Trophoblast cell (in vitro differentiated cells and primary cell): ENCODE data around the gene IDI1.
A peak's percentile ranks its signal among the peaks of the same experiment; 100 is the strongest.
"Not testable (repeated sequence)": the region's sequence is repeated elsewhere in the genome, so short reads cannot be mapped to it uniquely, and the experiment has no call there.

Source experiments
- DNase-seq, 2 donors: peaks; one replicate each; pipeline ENCODE4 v3.0.0-alpha.2; 2016
- H2AFZ ChIP-seq: 2 replicates; pipeline ENCODE4 v1.6.1; 2013; ENCODE audit warnings: low read length, moderate library complexity, mild to moderate bottlenecking; ENCODE audit not compliant: insufficient read depth, poor library complexity
- H2AK5ac ChIP-seq: 2 replicates; pipeline ENCODE4 v1.6.1; 2013; ENCODE audit warnings: mild to moderate bottlenecking, low read length
- H2BK120ac ChIP-seq: 2 replicates; pipeline ENCODE4 v1.6.1; 2013; ENCODE audit warnings: low read length, mild to moderate bottlenecking, moderate library complexity; ENCODE audit not compliant: insufficient read depth, poor library complexity
- H2BK12ac ChIP-seq: 2 replicates; pipeline ENCODE4 v1.6.1; 2013; ENCODE audit warnings: mild to moderate bottlenecking, low read length, moderate library complexity
- H2BK5ac ChIP-seq: 2 replicates; pipeline ENCODE4 v1.6.1; 2013; ENCODE audit warnings: low read length, low read depth, moderate library complexity, mild to moderate bottlenecking; ENCODE audit not compliant: poor library complexity
- H3K14ac ChIP-seq: 2 replicates; pipeline ENCODE4 v1.6.1; 2013; ENCODE audit warnings: mild to moderate bottlenecking, low read length
- H3K18ac ChIP-seq: 2 replicates; pipeline ENCODE4 v1.6.1; 2013; ENCODE audit warnings: mild to moderate bottlenecking, low read length
- H3K23ac ChIP-seq: 2 replicates; pipeline ENCODE4 v1.6.1; 2013; ENCODE audit warnings: low read length
- H3K27ac ChIP-seq: 2 replicates; pipeline ENCODE4 v1.5.1; 2013; ENCODE audit warnings: low read depth, mild to moderate bottlenecking, inconsistent platforms, low read length, moderate library complexity
- H3K27me3 ChIP-seq: 2 replicates; pipeline ENCODE4 v1.6.1; 2013; ENCODE audit warnings: inconsistent platforms, mild to moderate bottlenecking, low read length, moderate library complexity; ENCODE audit not compliant: insufficient read depth
- H3K36me3 ChIP-seq, 2 experiments: 1 replicate in 1 of 2; 2 replicates in 1 of 2; pipeline ENCODE4 v1.6.1; 2013; ENCODE audit warnings: low read length in 2 of 2, mild to moderate bottlenecking in 2 of 2, moderate library complexity in 1 of 2; ENCODE audit not compliant: insufficient read depth in 2 of 2, control insufficient read depth in 1 of 2
- H3K4ac ChIP-seq: 2 replicates; pipeline ENCODE4 v1.6.1; 2013; ENCODE audit warnings: low read depth, mild to moderate bottlenecking, low read length, moderate library complexity
- H3K4me1 ChIP-seq, 2 experiments: 1 replicate in 1 of 2; 2 replicates in 1 of 2; pipeline ENCODE4 v1.6.1; 2013; ENCODE audit warnings: low read length in 2 of 2, mild to moderate bottlenecking in 2 of 2, moderate library complexity in 1 of 2; ENCODE audit not compliant: insufficient read depth in 2 of 2, control insufficient read depth in 1 of 2
- H3K4me2 ChIP-seq: 2 replicates; pipeline ENCODE4 v1.6.1; 2013; ENCODE audit warnings: inconsistent platforms, mild to moderate bottlenecking, low read length, moderate library complexity
- H3K4me3 ChIP-seq: 2 replicates; pipeline ENCODE4 v1.5.1; 2013; ENCODE audit warnings: mild to moderate bottlenecking, low read depth, low read length, inconsistent platforms
- H3K79me1 ChIP-seq: one replicate; pipeline ENCODE4 v1.6.1; 2013; ENCODE audit warnings: low read length
- H3K79me2 ChIP-seq: 2 replicates; pipeline ENCODE4 v1.6.1; 2013; ENCODE audit warnings: low read length, mild to moderate bottlenecking; ENCODE audit not compliant: control insufficient read depth, insufficient read depth, poor library complexity
- H3K9ac ChIP-seq: 2 replicates; pipeline ENCODE4 v1.6.1; 2013; ENCODE audit warnings: mild to moderate bottlenecking, low read length
- H3K9me3 ChIP-seq: 2 replicates; pipeline ENCODE4 v1.6.1; 2013; ENCODE audit warnings: low read depth, mild to moderate bottlenecking, control low read depth, inconsistent platforms, low read length; ENCODE audit not compliant: insufficient read depth
- H4K12ac ChIP-seq: 2 replicates; pipeline ENCODE4 v1.6.1; 2013; ENCODE audit warnings: low read depth, mild to moderate bottlenecking, low read length, moderate library complexity
- H4K8ac ChIP-seq: 2 replicates; pipeline ENCODE4 v1.6.1; 2013; ENCODE audit warnings: low read depth, mild to moderate bottlenecking, low read length, moderate library complexity
- H4K91ac ChIP-seq: one replicate; pipeline ENCODE4 v1.6.1; 2013; ENCODE audit warnings: low read depth, mild to moderate bottlenecking, low read length, moderate library complexity
- WGBS: extraction: QIAGEN DNeasy Blood & Tissue Kit; methylation state at CpG from one replicate; pipeline ENCODE4 v1.1.7; 2013; ENCODE audit warnings: missing lambda C conversion rate; ENCODE audit not compliant: insufficient read length, insufficient coverage; ENCODE audit errors: extremely low coverage; 5-methylcytosine and 5-hydroxymethylcytosine counted together

The IDI1 gene

DNA sequence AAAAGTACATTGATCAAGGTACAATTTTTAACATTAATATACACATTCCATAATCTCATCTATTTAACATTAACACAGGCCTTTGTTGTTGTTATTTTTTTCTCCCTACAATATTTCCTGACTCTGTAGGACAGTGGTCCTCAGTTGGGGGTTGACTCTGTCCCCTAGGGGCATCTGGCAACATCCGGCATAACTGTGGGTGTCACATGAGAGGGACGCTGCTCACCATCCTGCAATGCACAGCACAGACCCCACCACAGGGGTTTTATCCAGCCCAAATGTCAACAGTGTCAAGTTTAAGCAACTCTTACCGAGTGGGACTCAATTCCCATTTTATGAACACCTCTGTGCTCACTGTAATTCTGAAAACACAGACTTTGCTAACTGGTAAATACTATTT is 8.8 kb downstream of the IDI1 start:
- Histone ChIP-seq H4K91ac (no peak overlapping the region), H3K18ac (no peak overlapping the region), H3K23ac (no peak overlapping the region), H4K12ac (no peak overlapping the region), H2BK12ac (no peak overlapping the region), H3K4me1 (peaks cover 0 to 6% of the 10 kb centered on the region in 2 experiments), H2AK5ac (no peak overlapping the region), H3K27ac (no peak overlapping the region), H3K79me1 (no peaks in the 10 kb centered on the region), H3K4ac (no peak overlapping the region), H4K8ac (no peak overlapping the region), H3K4me2 (no peak overlapping the region), H2BK120ac (no peak overlapping the region), H3K79me2 (peaks cover 4% of the 10 kb centered on the region), H3K9ac (no peak overlapping the region), H2BK5ac (no peak overlapping the region), H3K14ac (no peak overlapping the region), H3K4me3 (no peak overlapping the region), H3K9me3 (no peaks in the 10 kb centered on the region), H3K36me3 (peaks cover 18 to 34% of the 10 kb centered on the region in 2 experiments), H3K27me3 (no peaks in the 10 kb centered on the region), H2AFZ (no peak overlapping the region)
- no peak for DNase-seq
- no CpG with 5 or more reads among the region's 3 CpGs for whole genome bisulfite sequencing

DNA sequence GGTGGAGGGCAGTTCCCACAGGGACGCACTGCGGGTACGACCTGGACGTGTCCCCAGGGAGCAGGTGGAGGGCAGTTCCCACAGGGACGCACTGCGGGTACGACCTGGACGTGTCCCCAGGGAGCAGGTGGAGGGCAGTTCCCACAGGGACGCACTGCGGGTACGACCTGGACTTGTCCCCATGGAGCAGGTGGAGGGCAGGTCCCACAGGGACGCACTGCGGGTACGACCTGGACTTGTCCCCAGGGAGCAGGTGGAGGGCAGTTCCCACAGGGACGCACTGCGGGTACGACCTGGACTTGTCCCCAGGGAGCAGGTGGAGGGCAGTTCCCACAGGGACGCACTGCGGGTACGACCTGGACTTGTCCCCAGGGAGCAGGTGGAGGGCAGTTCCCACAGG is 10.2 kb downstream of the IDI1 start:
- not testable (repeated sequence) for H3K18ac ChIP-seq, H2BK5ac ChIP-seq, H3K14ac ChIP-seq, H3K23ac ChIP-seq, H4K91ac ChIP-seq, H2AFZ ChIP-seq, H2BK12ac ChIP-seq, H3K4me3 ChIP-seq, H3K4me2 ChIP-seq, H3K4ac ChIP-seq, H3K4me1 ChIP-seq, H3K27me3 ChIP-seq, H3K79me1 ChIP-seq, H2AK5ac ChIP-seq, H3K79me2 ChIP-seq, H4K8ac ChIP-seq, H4K12ac ChIP-seq, H3K9me3 ChIP-seq, H2BK120ac ChIP-seq, H3K9ac ChIP-seq, H3K27ac ChIP-seq, DNase-seq
- no CpG with 5 or more reads among the region's 20 CpGs for WGBS
- H3K36me3 ChIP-seq = peaks cover 16 to 28% of the 10 kb centered on the region in 2 experiments

DNA sequence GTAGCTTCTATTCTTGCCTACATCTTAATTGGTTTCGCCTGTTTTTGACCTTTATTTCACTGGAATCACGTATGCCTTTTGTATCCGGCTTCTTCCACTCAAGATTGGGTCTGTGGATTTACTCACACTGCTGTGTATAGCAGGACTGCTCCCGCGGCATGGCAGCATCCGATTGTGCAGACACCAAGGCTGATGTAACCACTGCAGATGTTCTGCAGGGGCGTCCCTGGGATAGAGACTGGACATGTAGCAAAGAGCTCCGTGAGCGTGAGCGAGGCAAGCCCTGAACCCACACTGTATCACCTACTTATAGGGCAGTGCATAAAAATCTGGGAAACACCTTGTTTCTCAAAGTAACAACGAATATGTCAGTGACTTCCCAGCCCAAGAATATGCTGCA is 11.8 kb downstream of the IDI1 start:
- Histone ChIP-seq H3K4me1 (no peaks in the 10 kb centered on the region), H3K9me3 (no peaks in the 10 kb centered on the region)

DNA sequence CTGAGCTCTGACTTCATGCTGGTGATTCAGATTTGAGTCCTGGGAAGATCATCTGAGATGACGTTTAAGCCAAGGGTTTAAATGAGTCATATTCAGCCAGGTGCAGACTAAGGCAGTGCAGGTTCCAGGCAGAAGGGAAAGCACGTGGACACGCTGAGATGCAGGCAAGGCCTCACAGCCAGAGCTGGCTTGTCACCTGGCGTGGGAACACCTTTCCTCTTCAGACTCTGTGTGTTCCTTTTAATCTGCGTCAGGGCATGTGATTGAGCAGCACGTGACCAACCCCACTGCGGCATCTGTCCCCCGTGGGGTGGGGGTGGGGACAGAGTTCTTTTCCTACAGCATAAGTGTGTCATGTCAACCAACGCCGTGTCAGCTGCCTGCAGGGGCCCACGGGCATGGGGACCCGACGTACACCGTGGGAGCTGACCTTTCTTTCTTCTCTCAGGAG is 12.6 kb downstream of the IDI1 start:
- Histone ChIP-seq H3K36me3 (peaks cover 8 to 16% of the 10 kb centered on the region in 2 experiments), H4K12ac (no peak overlapping the region), H3K4me3 (no peak overlapping the region), H2AK5ac (no peak overlapping the region), H3K27ac (no peak overlapping the region), H3K18ac (no peak overlapping the region), H3K9me3 (no peaks in the 10 kb centered on the region), H4K8ac (no peak overlapping the region), H3K14ac (no peak overlapping the region), H2BK120ac (no peak overlapping the region), H3K27me3 (no peaks in the 10 kb centered on the region), H2BK5ac (no peak overlapping the region), H3K9ac (no peak overlapping the region), H3K4me1 (no peaks in the 10 kb centered on the region), H3K79me2 (no peaks in the 10 kb centered on the region), H3K4me2 (no peak overlapping the region), H3K4ac (no peak overlapping the region), H3K79me1 (no peaks in the 10 kb centered on the region), H3K23ac (no peak overlapping the region), H4K91ac (no peak overlapping the region), H2AFZ (no peak overlapping the region), H2BK12ac (no peak overlapping the region)
- peak; percentile 85 to 92 for DNase-seq
- no CpG with 5 or more reads among the region's 14 CpGs for whole genome bisulfite sequencing

More for the DNA sequence above, 11.8 kb downstream of the IDI1 start:
- no CpG with 5 or more reads among the region's 11 CpGs for WGBS
- no peak overlapping the region for H4K12ac ChIP-seq
- no peak overlapping the region for H3K14ac ChIP-seq
- H3K36me3 ChIP-seq = peaks cover 11 to 20% of the 10 kb centered on the region in 2 experiments
- no peak overlapping the region for H3K27ac ChIP-seq
- H2BK120ac ChIP-seq = no peak overlapping the region
- no peaks in the 10 kb centered on the region for H3K27me3 ChIP-seq
- no peak for DNase-seq
- no peaks in the 10 kb centered on the region for H3K79me2 ChIP-seq
- H3K9ac ChIP-seq = no peak overlapping the region
- no peak overlapping the region for H2BK12ac ChIP-seq
- no peak overlapping the region for H2AK5ac ChIP-seq
- H2AFZ ChIP-seq = no peak overlapping the region
- H3K23ac ChIP-seq = no peak overlapping the region
- no peak overlapping the region for H3K4ac ChIP-seq
- H4K8ac ChIP-seq = no peak overlapping the region
- no peak overlapping the region for H3K18ac ChIP-seq
- no peaks in the 10 kb centered on the region for H3K79me1 ChIP-seq
- no peak overlapping the region for H2BK5ac ChIP-seq
- no peak overlapping the region for H3K4me2 ChIP-seq
- no peak overlapping the region for H4K91ac ChIP-seq
- no peak overlapping the region for H3K4me3 ChIP-seq
